HG03025 (cell line): ENCODE results near the gene DNAH10.

Source experiments
- ATAC-seq: cut with Tn5 transposase; IDR thresholded peaks from one replicate; pipeline ENCODE4 v1.9.1; 2021; ENCODE audit warnings: mild to moderate bottlenecking, moderate library complexity; ENCODE audit not compliant: unreplicated experiment, low FRiP score

The DNAH10 gene

GRCh38 chr12:123868791-123869190, 106.7 kb downstream of the DNAH10 start:
- no peak for ATAC-seq

- no peak for ATAC-seq
Observed at GRCh38 chr12:123873793-123874192, 111.7 kb downstream of the DNAH10 start.

- no peak for ATAC-seq
Observed at GRCh38 chr12:123877968-123878367, 115.9 kb downstream of the DNAH10 start.

- no peak for ATAC-seq
Observed at GRCh38 chr12:123879101-123879500, 117.0 kb downstream of the DNAH10 start.

- no peak for ATAC-seq
Observed at GRCh38 chr12:123879691-123880090, 117.6 kb downstream of the DNAH10 start.

GRCh38 chr12:123882161-123882705, 120.1 kb downstream of the DNAH10 start:
- no peak for ATAC-seq

- ATAC-seq = no peak
Observed at GRCh38 chr12:123886258-123886657, 124.2 kb downstream of the DNAH10 start.

GRCh38 chr12:123886931-123887582, 125.0 kb downstream of the DNAH10 start:
- ATAC-seq = no peak

GRCh38 chr12:123888989-123889388, 126.9 kb downstream of the DNAH10 start:
- ATAC-seq = no peak

- no peak for ATAC-seq
Observed at GRCh38 chr12:123889848-123890535, 127.9 kb downstream of the DNAH10 start.

GRCh38 chr12:123890536-123890902, 128.4 kb downstream of the DNAH10 start:
- ATAC-seq = no peak

GRCh38 chr12:123891011-123891410, 128.9 kb downstream of the DNAH10 start:
- ATAC-seq = no peak

GRCh38 chr12:123891516-123892179, 129.5 kb downstream of the DNAH10 start:
- no peak for ATAC-seq

- no peak for ATAC-seq
Observed at GRCh38 chr12:123892180-123892559, 130.1 kb downstream of the DNAH10 start.

- ATAC-seq = no peak
Observed at GRCh38 chr12:123892853-123893252, 130.8 kb downstream of the DNAH10 start.

GRCh38 chr12:123893276-123893675, 131.2 kb downstream of the DNAH10 start:
- no peak for ATAC-seq

- no peak for ATAC-seq
Observed at GRCh38 chr12:123894823-123895345, 132.8 kb downstream of the DNAH10 start.

GRCh38 chr12:123895451-123895850, 133.3 kb downstream of the DNAH10 start:
- ATAC-seq = no peak

- ATAC-seq = no peak
Observed at GRCh38 chr12:123896767-123897166, 134.7 kb downstream of the DNAH10 start.

- no peak for ATAC-seq
Observed at GRCh38 chr12:123897221-123897620, 135.1 kb downstream of the DNAH10 start.

GRCh38 chr12:123898673-123899072, 136.6 kb downstream of the DNAH10 start:
- no peak for ATAC-seq
